ENCODE data around the gene LPIN1.

- TF ChIP-seq, protein P1, sequence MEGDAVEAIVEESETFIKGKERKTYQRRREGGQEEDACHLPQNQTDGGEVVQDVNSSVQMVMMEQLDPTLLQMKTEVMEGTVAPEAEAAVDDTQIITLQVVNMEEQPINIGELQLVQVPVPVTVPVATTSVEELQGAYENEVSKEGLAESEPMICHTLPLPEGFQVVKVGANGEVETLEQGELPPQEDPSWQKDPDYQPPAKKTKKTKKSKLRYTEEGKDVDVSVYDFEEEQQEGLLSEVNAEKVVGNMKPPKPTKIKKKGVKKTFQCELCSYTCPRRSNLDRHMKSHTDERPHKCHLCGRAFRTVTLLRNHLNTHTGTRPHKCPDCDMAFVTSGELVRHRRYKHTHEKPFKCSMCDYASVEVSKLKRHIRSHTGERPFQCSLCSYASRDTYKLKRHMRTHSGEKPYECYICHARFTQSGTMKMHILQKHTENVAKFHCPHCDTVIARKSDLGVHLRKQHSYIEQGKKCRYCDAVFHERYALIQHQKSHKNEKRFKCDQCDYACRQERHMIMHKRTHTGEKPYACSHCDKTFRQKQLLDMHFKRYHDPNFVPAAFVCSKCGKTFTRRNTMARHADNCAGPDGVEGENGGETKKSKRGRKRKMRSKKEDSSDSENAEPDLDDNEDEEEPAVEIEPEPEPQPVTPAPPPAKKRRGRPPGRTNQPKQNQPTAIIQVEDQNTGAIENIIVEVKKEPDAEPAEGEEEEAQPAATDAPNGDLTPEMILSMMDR (IDR thresholded peaks at IDR 0.05) = no peak
- no peak for TF ChIP-seq POLR2A (IDR thresholded peaks at IDR 0.05)
Observed at GRCh38 chr2:11802782-11803191, 56.4 kb downstream of the LPIN1 start.
